Measurements from ENCODE around the gene ZNF524. TPM values are rescaled to one million over a fixed set of nuclear protein-coding genes. Genes with fewer than 3 reads are reported as not detected.

Gene ZNF524
- total and polyA plus RNA-seq, 10 of the 15 experiments (the other 5 are each of a cell fraction or from before 2014, with no cell fraction given) = 0.47 to 18.6 (median 12.4) TPM; not detected in 1

- TF ChIP-seq, protein P1, sequence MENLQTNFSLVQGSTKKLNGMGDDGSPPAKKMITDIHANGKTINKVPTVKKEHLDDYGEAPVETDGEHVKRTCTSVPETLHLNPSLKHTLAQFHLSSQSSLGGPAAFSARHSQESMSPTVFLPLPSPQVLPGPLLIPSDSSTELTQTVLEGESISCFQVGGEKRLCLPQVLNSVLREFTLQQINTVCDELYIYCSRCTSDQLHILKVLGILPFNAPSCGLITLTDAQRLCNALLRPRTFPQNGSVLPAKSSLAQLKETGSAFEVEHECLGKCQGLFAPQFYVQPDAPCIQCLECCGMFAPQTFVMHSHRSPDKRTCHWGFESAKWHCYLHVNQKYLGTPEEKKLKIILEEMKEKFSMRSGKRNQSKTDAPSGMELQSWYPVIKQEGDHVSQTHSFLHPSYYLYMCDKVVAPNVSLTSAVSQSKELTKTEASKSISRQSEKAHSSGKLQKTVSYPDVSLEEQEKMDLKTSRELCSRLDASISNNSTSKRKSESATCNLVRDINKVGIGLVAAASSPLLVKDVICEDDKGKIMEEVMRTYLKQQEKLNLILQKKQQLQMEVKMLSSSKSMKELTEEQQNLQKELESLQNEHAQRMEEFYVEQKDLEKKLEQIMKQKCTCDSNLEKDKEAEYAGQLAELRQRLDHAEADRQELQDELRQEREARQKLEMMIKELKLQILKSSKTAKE (IDR thresholded peaks at IDR 0.05; ENCODE audit: low read depth, poor library complexity, severe bottlenecking) = peak; percentile 49
- TF ChIP-seq TCF12 (IDR thresholded peaks at IDR 0.05; ENCODE audit: low read depth, low read length) (no peak), TCF3 (IDR thresholded peaks at IDR 0.05; ENCODE audit: borderline replicate concordance, insufficient read depth, low read depth, low read length) (no peak), NR2F1 (conservative IDR thresholded peaks at IDR 0.05) (no peak), PAX5 (IDR thresholded peaks at IDR 0.05; ENCODE audit: borderline replicate concordance, low read depth, low read length) (no peak), CEBPZ (IDR thresholded peaks at IDR 0.05; ENCODE audit: low read depth, low read length) (no peak), MTA2 (IDR thresholded peaks at IDR 0.05; ENCODE audit: low read depth) (peak; percentile 49), MEF2B (IDR thresholded peaks at IDR 0.05; ENCODE audit: partially characterized antibody, poor library complexity, severe bottlenecking) (peak; percentile 52), ZSCAN29 (IDR thresholded peaks at IDR 0.05) (no peak; the same call in 1 of the 2 replicates), CHD2 (IDR thresholded peaks at IDR 0.05; ENCODE audit: borderline replicate concordance, low read depth, low read length) (0 out of 2 replicates have a peak, but pooled peaks have one; percentile 35), DPF2 (IDR thresholded peaks at IDR 0.05) (peak; percentile 65; the same call in 1 of the 2 replicates), RFX5 (IDR thresholded peaks at IDR 0.05; ENCODE audit: low read depth, low read length) (peak; percentile 74; the same call in 1 of the 2 replicates), NFYA (IDR thresholded peaks at IDR 0.05; ENCODE audit: borderline replicate concordance, low read depth, low read length) (no peak), RUNX3 (IDR thresholded peaks at IDR 0.05; ENCODE audit: low read length) (peak; percentile 49)
- TF ChIP-seq, protein P2, sequence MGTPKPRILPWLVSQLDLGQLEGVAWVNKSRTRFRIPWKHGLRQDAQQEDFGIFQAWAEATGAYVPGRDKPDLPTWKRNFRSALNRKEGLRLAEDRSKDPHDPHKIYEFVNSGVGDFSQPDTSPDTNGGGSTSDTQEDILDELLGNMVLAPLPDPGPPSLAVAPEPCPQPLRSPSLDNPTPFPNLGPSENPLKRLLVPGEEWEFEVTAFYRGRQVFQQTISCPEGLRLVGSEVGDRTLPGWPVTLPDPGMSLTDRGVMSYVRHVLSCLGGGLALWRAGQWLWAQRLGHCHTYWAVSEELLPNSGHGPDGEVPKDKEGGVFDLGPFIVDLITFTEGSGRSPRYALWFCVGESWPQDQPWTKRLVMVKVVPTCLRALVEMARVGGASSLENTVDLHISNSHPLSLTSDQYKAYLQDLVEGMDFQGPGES (IDR thresholded peaks at IDR 0.05) = no peak
- TF ChIP-seq, protein P3, sequence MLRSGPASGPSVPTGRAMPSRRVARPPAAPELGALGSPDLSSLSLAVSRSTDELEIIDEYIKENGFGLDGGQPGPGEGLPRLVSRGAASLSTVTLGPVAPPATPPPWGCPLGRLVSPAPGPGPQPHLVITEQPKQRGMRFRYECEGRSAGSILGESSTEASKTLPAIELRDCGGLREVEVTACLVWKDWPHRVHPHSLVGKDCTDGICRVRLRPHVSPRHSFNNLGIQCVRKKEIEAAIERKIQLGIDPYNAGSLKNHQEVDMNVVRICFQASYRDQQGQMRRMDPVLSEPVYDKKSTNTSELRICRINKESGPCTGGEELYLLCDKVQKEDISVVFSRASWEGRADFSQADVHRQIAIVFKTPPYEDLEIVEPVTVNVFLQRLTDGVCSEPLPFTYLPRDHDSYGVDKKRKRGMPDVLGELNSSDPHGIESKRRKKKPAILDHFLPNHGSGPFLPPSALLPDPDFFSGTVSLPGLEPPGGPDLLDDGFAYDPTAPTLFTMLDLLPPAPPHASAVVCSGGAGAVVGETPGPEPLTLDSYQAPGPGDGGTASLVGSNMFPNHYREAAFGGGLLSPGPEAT (IDR thresholded peaks at IDR 0.05; ENCODE audit: low read depth) = peak; percentile 85
- TF ChIP-seq, protein P4, sequence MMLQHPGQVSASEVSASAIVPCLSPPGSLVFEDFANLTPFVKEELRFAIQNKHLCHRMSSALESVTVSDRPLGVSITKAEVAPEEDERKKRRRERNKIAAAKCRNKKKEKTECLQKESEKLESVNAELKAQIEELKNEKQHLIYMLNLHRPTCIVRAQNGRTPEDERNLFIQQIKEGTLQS (IDR thresholded peaks at IDR 0.05; ENCODE audit: borderline replicate concordance, extremely low read depth, low read depth, low read length) = no peak
- TF ChIP-seq, protein P5, sequence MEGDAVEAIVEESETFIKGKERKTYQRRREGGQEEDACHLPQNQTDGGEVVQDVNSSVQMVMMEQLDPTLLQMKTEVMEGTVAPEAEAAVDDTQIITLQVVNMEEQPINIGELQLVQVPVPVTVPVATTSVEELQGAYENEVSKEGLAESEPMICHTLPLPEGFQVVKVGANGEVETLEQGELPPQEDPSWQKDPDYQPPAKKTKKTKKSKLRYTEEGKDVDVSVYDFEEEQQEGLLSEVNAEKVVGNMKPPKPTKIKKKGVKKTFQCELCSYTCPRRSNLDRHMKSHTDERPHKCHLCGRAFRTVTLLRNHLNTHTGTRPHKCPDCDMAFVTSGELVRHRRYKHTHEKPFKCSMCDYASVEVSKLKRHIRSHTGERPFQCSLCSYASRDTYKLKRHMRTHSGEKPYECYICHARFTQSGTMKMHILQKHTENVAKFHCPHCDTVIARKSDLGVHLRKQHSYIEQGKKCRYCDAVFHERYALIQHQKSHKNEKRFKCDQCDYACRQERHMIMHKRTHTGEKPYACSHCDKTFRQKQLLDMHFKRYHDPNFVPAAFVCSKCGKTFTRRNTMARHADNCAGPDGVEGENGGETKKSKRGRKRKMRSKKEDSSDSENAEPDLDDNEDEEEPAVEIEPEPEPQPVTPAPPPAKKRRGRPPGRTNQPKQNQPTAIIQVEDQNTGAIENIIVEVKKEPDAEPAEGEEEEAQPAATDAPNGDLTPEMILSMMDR (IDR thresholded peaks at IDR 0.05 in 2 of 3, conservative IDR thresholded peaks at IDR 0.05 in 1 of 3; ENCODE audit: control insufficient read depth in 2 of 3, extremely low read depth in 1 of 3, insufficient read depth in 1 of 3, low read depth in 3 of 3, low read length in 3 of 3) = peak; percentile 78 to 93 (median 81); a peak in 5 of 6 replicates
Measured at GRCh38 chr19:55605637-55606470, 5.8 kb downstream of the ZNF524 start, which contains the start of gene ZNF865 (continued).

Measured in GM12878 (cell line).